SK-N-SH (cell line): ENCODE data around the gene TRAF2.

Source experiments
- EP300 ChIP-seq, 2 experiments: IDR thresholded peaks; 2 replicates each; pipeline versions ENCODE4 v1.4.0 to v1.6.1; 2012; ENCODE audit warnings: borderline replicate concordance in 1 of 2, low read depth in 1 of 2, low read length in 1 of 2
- FOXM1 ChIP-seq: IDR thresholded peaks from 2 replicates; pipeline ENCODE4 v1.4.0; 2012; ENCODE audit warnings: low read depth, mild to moderate bottlenecking
- JUND ChIP-seq: IDR thresholded peaks from 2 replicates; pipeline ENCODE4 v1.4.0; 2012
- NFIC ChIP-seq: IDR thresholded peaks from 2 replicates; pipeline ENCODE4 v1.4.0; 2012; ENCODE audit warnings: borderline replicate concordance
- POLR2AphosphoS5 ChIP-seq: IDR thresholded peaks from 2 replicates; pipeline ENCODE4 v1.6.1; 2012; ENCODE audit warnings: low read depth, low read length
- RCOR1 ChIP-seq: fragments of 150-350 bp; IDR thresholded peaks from 2 replicates; pipeline ENCODE4 v1.6.1; 2017; ENCODE audit warnings: antibody characterized with exemption, low read length
- RFX5 ChIP-seq: IDR thresholded peaks from 2 replicates; pipeline ENCODE4 v1.6.1; 2012; ENCODE audit warnings: mild to moderate bottlenecking, improper control_type of control experiment, low read length
- USF2 ChIP-seq: fragments of 150-350 bp; IDR thresholded peaks from 2 replicates; pipeline ENCODE4 v1.6.1; 2017; ENCODE audit warnings: antibody characterized with exemption, low read length, low read depth, borderline replicate concordance
- TF ChIP-seq, protein P1 (sequence below): fragments of 200-600 bp; sonication (generic); IDR thresholded peaks from 2 replicates; pipeline ENCODE4 v1.6.1; 2017; ENCODE audit warnings: antibody characterized with exemption, mild to moderate bottlenecking, moderate library complexity
- TF ChIP-seq, protein P2 (sequence below): fragments of 150-350 bp; IDR thresholded peaks from 2 replicates; pipeline ENCODE4 v1.6.1; 2016; ENCODE audit warnings: mild to moderate bottlenecking, low read depth, low read length

- TF ChIP-seq, protein P1, sequence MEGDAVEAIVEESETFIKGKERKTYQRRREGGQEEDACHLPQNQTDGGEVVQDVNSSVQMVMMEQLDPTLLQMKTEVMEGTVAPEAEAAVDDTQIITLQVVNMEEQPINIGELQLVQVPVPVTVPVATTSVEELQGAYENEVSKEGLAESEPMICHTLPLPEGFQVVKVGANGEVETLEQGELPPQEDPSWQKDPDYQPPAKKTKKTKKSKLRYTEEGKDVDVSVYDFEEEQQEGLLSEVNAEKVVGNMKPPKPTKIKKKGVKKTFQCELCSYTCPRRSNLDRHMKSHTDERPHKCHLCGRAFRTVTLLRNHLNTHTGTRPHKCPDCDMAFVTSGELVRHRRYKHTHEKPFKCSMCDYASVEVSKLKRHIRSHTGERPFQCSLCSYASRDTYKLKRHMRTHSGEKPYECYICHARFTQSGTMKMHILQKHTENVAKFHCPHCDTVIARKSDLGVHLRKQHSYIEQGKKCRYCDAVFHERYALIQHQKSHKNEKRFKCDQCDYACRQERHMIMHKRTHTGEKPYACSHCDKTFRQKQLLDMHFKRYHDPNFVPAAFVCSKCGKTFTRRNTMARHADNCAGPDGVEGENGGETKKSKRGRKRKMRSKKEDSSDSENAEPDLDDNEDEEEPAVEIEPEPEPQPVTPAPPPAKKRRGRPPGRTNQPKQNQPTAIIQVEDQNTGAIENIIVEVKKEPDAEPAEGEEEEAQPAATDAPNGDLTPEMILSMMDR: no peak
- TF ChIP-seq RCOR1 (no peak), JUND (no peak), USF2 (no peak), NFIC (no peak), FOXM1 (no peak), POLR2AphosphoS5 (no peak), EP300 (IDR thresholded peaks at IDR 0.05; ENCODE audit: borderline replicate concordance in 1 of 2, low read depth in 1 of 2, low read length in 1 of 2) (no peak), RFX5 (no peak)
- TF ChIP-seq, protein P2, sequence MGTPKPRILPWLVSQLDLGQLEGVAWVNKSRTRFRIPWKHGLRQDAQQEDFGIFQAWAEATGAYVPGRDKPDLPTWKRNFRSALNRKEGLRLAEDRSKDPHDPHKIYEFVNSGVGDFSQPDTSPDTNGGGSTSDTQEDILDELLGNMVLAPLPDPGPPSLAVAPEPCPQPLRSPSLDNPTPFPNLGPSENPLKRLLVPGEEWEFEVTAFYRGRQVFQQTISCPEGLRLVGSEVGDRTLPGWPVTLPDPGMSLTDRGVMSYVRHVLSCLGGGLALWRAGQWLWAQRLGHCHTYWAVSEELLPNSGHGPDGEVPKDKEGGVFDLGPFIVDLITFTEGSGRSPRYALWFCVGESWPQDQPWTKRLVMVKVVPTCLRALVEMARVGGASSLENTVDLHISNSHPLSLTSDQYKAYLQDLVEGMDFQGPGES: no peak
Observed at GRCh38 chr9:136898483-136899100, 12.3 kb downstream of the TRAF2 start.
